Stimulated activated CD8-positive, alpha-beta memory T cell treated with anti-CD3 and anti-CD28 coated beads, Interleukin-15, amount 100 ng/mL, for 1 hour (primary cell): Measurements from ENCODE around the gene RTL5.
A peak's percentile ranks its signal among the peaks of the same experiment; 100 is the strongest.
"Not testable (repeated sequence)": the region's sequence is repeated elsewhere in the genome, so short reads cannot be mapped to it uniquely, and the experiment has no call there.

Source experiments
- DNase-seq: peaks from one replicate; pipeline ENCODE4 v3.0.0-alpha.2; 2020; ENCODE audit warnings: low read depth

The RTL5 gene

GRCh38 chrX:72131317-72132294 is at the start of gene RTL5:
RTL5 (minus strand) TSS chrX:72131915.
- peak; percentile 14 for DNase-seq

- no peak for DNase-seq
These were observed 48.8 kb upstream of the RTL5 start for GRCh38 chrX:72180539-72180938.

GRCh38 chrX:72176981-72177380 is 45.3 kb upstream of the RTL5 start:
- no peak for DNase-seq

GRCh38 chrX:72176289-72176688 is 44.6 kb upstream of the RTL5 start:
- DNase-seq, result not testable (repeated sequence)

- DNase-seq, result no peak
These were observed 37.5 kb upstream of the RTL5 start for GRCh38 chrX:72169008-72169728.

- DNase-seq, result no peak
These were observed 33.8 kb upstream of the RTL5 start for GRCh38 chrX:72165551-72165950.

- no peak for DNase-seq
These were observed 28.1 kb upstream of the RTL5 start for GRCh38 chrX:72159769-72160168.

- no peak for DNase-seq
These were observed 27.1 kb upstream of the RTL5 start for GRCh38 chrX:72158773-72159172.

- DNase-seq, result no peak
These were observed 14.8 kb upstream of the RTL5 start for GRCh38 chrX:72146527-72146926.

GRCh38 chrX:72145181-72145580 is 13.5 kb upstream of the RTL5 start:
- no peak for DNase-seq

GRCh38 chrX:72143609-72143907 is 11.8 kb upstream of the RTL5 start:
- DNase-seq, result no peak

- DNase-seq, result no peak
These were observed 11.3 kb upstream of the RTL5 start for GRCh38 chrX:72142794-72143608.

- DNase-seq, result no peak
These were observed 10.5 kb upstream of the RTL5 start for GRCh38 chrX:72142094-72142793.

- no peak for DNase-seq
These were observed 9.8 kb upstream of the RTL5 start for GRCh38 chrX:72141372-72142004.

GRCh38 chrX:72139538-72139937 is 7.8 kb upstream of the RTL5 start:
- DNase-seq, result no peak

- no peak for DNase-seq
These were observed 6.3 kb upstream of the RTL5 start for GRCh38 chrX:72137846-72138495.

GRCh38 chrX:72133851-72134546 is 2.3 kb upstream of the RTL5 start:
- DNase-seq, result no peak

GRCh38 chrX:72132456-72132855 is 741 bp upstream of the RTL5 start:
- no peak for DNase-seq

- no peak for DNase-seq
These were observed 909 bp downstream of the RTL5 start for GRCh38 chrX:72130762-72131250.

GRCh38 chrX:72130156-72130761 is 1.5 kb downstream of the RTL5 start:
- DNase-seq, result no peak
